H9 (cell line): ENCODE data around the gene PTPRN2. TPM values are rescaled to one million over a fixed set of nuclear protein-coding genes. Genes with fewer than 3 reads are reported as not detected.

Source experiments
- DNase-seq: peaks from one replicate; pipeline ENCODE4 v3.0.0-alpha.2; 2017
- H2AFZ ChIP-seq: one replicate; pipeline ENCODE4 v1.6.1; 2013; ENCODE audit warnings: mild to moderate bottlenecking, low read length, control low read depth, moderate library complexity
- H2AK5ac ChIP-seq: 2 replicates; pipeline ENCODE4 v1.6.1; 2013; ENCODE audit warnings: low read length, control low read depth, mixed read lengths; ENCODE audit not compliant: insufficient read length
- H2BK120ac ChIP-seq: one replicate; pipeline ENCODE4 v1.6.1; 2013; ENCODE audit warnings: low read depth, mild to moderate bottlenecking, low read length, control low read depth, inconsistent platforms; ENCODE audit not compliant: poor library complexity, severe bottlenecking
- H2BK12ac ChIP-seq: 2 replicates; pipeline ENCODE4 v1.6.1; 2013; ENCODE audit warnings: low read length, control low read depth, mixed read lengths, low read depth; ENCODE audit not compliant: insufficient read length
- H2BK15ac ChIP-seq: 2 replicates; pipeline ENCODE4 v1.6.1; 2013; ENCODE audit warnings: low read depth, low read length, control low read depth
- H2BK20ac ChIP-seq: one replicate; pipeline ENCODE4 v1.6.1; 2013; ENCODE audit warnings: low read depth, mild to moderate bottlenecking, low read length, control low read depth, inconsistent platforms; ENCODE audit not compliant: poor library complexity, severe bottlenecking
- H2BK5ac ChIP-seq: 2 replicates; pipeline ENCODE4 v1.6.1; 2013; ENCODE audit warnings: low read length, control low read depth, mixed read lengths; ENCODE audit not compliant: insufficient read length
- H3K14ac ChIP-seq: 2 replicates; pipeline ENCODE4 v1.6.1; 2013; ENCODE audit warnings: low read length, control low read depth; ENCODE audit not compliant: insufficient read depth
- H3K18ac ChIP-seq: 2 replicates; pipeline ENCODE4 v1.6.1; 2013; ENCODE audit warnings: low read depth, mild to moderate bottlenecking, mixed read lengths, low read length, control low read depth; ENCODE audit not compliant: insufficient read length
- H3K23ac ChIP-seq: 2 replicates; pipeline ENCODE4 v1.6.1; 2013; ENCODE audit warnings: low read length, control low read depth, mixed read lengths, low read depth; ENCODE audit not compliant: insufficient read length
- H3K23me2 ChIP-seq: 2 replicates; pipeline ENCODE4 v1.6.1; 2013; ENCODE audit warnings: low read depth, mild to moderate bottlenecking, mixed read lengths, low read length, control low read depth; ENCODE audit not compliant: insufficient read length, poor library complexity, severe bottlenecking
- H3K27ac ChIP-seq: 2 replicates; pipeline ENCODE4 v1.5.1; 2013; ENCODE audit warnings: low read length, control low read depth, mixed read lengths, low read depth; ENCODE audit not compliant: insufficient read length
- H3K27me3 ChIP-seq: 2 replicates; pipeline ENCODE4 v1.6.1; 2013; ENCODE audit warnings: low read length, control low read depth, inconsistent platforms; ENCODE audit not compliant: insufficient read depth
- H3K4ac ChIP-seq: 2 replicates; pipeline ENCODE4 v1.6.1; 2013; ENCODE audit warnings: low read depth, mild to moderate bottlenecking, control low read depth, inconsistent platforms, low read length, moderate library complexity
- H3K4me1 ChIP-seq: 2 replicates; pipeline ENCODE4 v1.6.1; 2013; ENCODE audit warnings: low read length, control low read depth, inconsistent platforms; ENCODE audit not compliant: insufficient read depth
- H3K4me2 ChIP-seq: 2 replicates; pipeline ENCODE4 v1.6.1; 2013; ENCODE audit warnings: low read length, control low read depth, mixed read lengths; ENCODE audit not compliant: insufficient read length, insufficient read depth
- H3K56ac ChIP-seq: 2 replicates; pipeline ENCODE4 v1.6.1; 2013; ENCODE audit warnings: low read depth, mild to moderate bottlenecking, mixed read lengths, low read length, control low read depth; ENCODE audit not compliant: insufficient read length
- H3K79me1 ChIP-seq: 2 replicates; pipeline ENCODE4 v1.6.1; 2013; ENCODE audit warnings: low read depth, mild to moderate bottlenecking, moderate library complexity, low read length, control low read depth, inconsistent platforms; ENCODE audit not compliant: insufficient read depth, poor library complexity, severe bottlenecking
- H3K79me2 ChIP-seq: 2 replicates; pipeline ENCODE4 v1.6.1; 2013; ENCODE audit warnings: low read length, control low read depth, inconsistent platforms; ENCODE audit not compliant: insufficient read depth
- H3K9ac ChIP-seq: 2 replicates; pipeline ENCODE4 v1.6.1; 2013; ENCODE audit warnings: low read length, control low read depth, mixed read lengths; ENCODE audit not compliant: insufficient read length; ENCODE audit errors: extremely low read depth
- H3K9me3 ChIP-seq: one replicate; pipeline ENCODE4 v1.6.1; 2013; ENCODE audit warnings: low read depth, low read length, inconsistent platforms; ENCODE audit not compliant: control insufficient read depth
- H3T11ph ChIP-seq: one replicate; pipeline ENCODE4 v1.6.1; 2013; ENCODE audit warnings: mild to moderate bottlenecking, low read length, control low read depth, inconsistent platforms
- H4K20me1 ChIP-seq: one replicate; pipeline ENCODE4 v1.6.1; 2013; ENCODE audit not compliant: control insufficient read depth, insufficient read length, insufficient read depth
- H4K5ac ChIP-seq: 2 replicates; pipeline ENCODE4 v1.6.1; 2013; ENCODE audit warnings: low read depth, mild to moderate bottlenecking, mixed read lengths, low read length, control low read depth; ENCODE audit not compliant: insufficient read length
- H4K8ac ChIP-seq: replicated peaks from 2 replicates; pipeline ENCODE4 v1.6.1; 2013; ENCODE audit warnings: low read length, control low read depth, mixed read lengths, low read depth; ENCODE audit not compliant: insufficient read length
- H4K91ac ChIP-seq: 2 replicates; pipeline ENCODE4 v1.6.1; 2013; ENCODE audit warnings: low read depth, mild to moderate bottlenecking, moderate library complexity, mixed read lengths, low read length, control low read depth; ENCODE audit not compliant: insufficient read length
- H3K27ac Mint-ChIP-seq, 3 experiments: 2 replicates in 2 of 3; 3 replicates in 1 of 3; pipeline ENCODE4 v1.8.0; 2020 to 2021; ENCODE audit warnings: mixed read lengths in 3 of 3, mild to moderate bottlenecking in 1 of 3, moderate library complexity in 1 of 3
- H3K27me3 Mint-ChIP-seq: 2 replicates; pipeline ENCODE4 v1.8.0; 2021; ENCODE audit warnings: low read depth, mild to moderate bottlenecking, moderate library complexity, mixed read lengths
- H3K36me3 Mint-ChIP-seq, 3 experiments: 2 replicates in 2 of 3; 3 replicates in 1 of 3; pipeline ENCODE4 v1.8.0; 2020 to 2021; ENCODE audit warnings: low read depth in 3 of 3, mixed read lengths in 3 of 3; ENCODE audit not compliant: insufficient read depth in 1 of 3
- H3K4me1 Mint-ChIP-seq, 2 experiments: 2 replicates each; pipeline ENCODE4 v1.8.0; 2020; ENCODE audit warnings: mixed read lengths in 2 of 2
- H3K4me3 Mint-ChIP-seq, 2 experiments: 2 replicates in 1 of 2; 3 replicates in 1 of 2; pipeline ENCODE4 v1.8.0; 2020 to 2021; ENCODE audit warnings: mild to moderate bottlenecking in 2 of 2, mixed read lengths in 2 of 2, moderate library complexity in 1 of 2
- H3K9me3 Mint-ChIP-seq, 2 experiments: 2 replicates in 1 of 2; 3 replicates in 1 of 2; pipeline ENCODE4 v1.8.0; 2020; ENCODE audit warnings: mild to moderate bottlenecking in 2 of 2, mixed read lengths in 2 of 2, moderate library complexity in 1 of 2
- WGBS: extraction: QIAGEN DNeasy Blood & Tissue Kit; methylation state at CpG from one replicate; pipeline ENCODE4 v1.1.7; 2013; ENCODE audit warnings: missing lambda C conversion rate, low lambda C conversion rate, mixed read lengths; ENCODE audit not compliant: insufficient read length; ENCODE audit errors: extremely low coverage; 5-methylcytosine and 5-hydroxymethylcytosine counted together
- total RNA-seq: library from RNA; stranded (reverse); gene quantifications from 2 replicates; pipeline ENCODE4 v1.2.1, GENCODE V29; 2021
- TF ChIP-seq, protein P1 (sequence below): fragments of 200-600 bp; sonication (generic); conservative IDR thresholded peaks from 3 replicates; pipeline ENCODE4 v1.8.0; 2021; ENCODE audit warnings: antibody characterized with exemption, mild to moderate bottlenecking

Gene PTPRN2
- total RNA-seq, 1 experiment from 2014 or later = 5.2 TPM

DNA sequence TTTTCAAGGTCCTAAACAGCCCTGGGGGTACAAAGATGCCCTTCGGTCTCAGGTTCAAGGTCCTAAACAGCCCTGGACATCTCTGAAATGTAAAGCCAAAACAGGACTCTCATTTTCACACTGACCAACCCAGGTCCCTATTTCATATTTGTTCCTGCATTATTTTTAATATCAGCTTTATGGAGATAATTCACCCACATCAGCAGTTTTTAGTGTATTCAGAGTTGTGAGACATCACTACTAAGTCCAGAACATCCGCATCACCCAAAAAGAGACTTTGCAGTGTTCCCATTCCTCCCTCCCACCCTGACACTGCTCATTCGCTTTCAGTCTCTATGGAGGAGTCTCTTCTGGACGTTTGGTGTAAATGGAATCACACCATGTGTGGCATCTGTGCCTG, 420.2 kb downstream of the PTPRN2 start:
- H3K18ac ChIP-seq = no peak overlapping the region
- no peak overlapping the region for H3K27ac ChIP-seq
- Mint-ChIP-seq H3K27ac (no peak overlapping the region), H3K4me3 (no peak overlapping the region), H3K27me3 (peaks cover 8% of the 10 kb centered on the region), H3K36me3 (peaks cover 11 to 28% (median 21%) of the 10 kb centered on the region in 3 experiments), H3K9me3 (peaks cover 17 to 23% of the 10 kb centered on the region in 2 experiments), H3K4me1 (peaks cover 0 to 2% of the 10 kb centered on the region in 2 experiments; a peak in 1 of 4 replicates)
- TF ChIP-seq, protein P1, sequence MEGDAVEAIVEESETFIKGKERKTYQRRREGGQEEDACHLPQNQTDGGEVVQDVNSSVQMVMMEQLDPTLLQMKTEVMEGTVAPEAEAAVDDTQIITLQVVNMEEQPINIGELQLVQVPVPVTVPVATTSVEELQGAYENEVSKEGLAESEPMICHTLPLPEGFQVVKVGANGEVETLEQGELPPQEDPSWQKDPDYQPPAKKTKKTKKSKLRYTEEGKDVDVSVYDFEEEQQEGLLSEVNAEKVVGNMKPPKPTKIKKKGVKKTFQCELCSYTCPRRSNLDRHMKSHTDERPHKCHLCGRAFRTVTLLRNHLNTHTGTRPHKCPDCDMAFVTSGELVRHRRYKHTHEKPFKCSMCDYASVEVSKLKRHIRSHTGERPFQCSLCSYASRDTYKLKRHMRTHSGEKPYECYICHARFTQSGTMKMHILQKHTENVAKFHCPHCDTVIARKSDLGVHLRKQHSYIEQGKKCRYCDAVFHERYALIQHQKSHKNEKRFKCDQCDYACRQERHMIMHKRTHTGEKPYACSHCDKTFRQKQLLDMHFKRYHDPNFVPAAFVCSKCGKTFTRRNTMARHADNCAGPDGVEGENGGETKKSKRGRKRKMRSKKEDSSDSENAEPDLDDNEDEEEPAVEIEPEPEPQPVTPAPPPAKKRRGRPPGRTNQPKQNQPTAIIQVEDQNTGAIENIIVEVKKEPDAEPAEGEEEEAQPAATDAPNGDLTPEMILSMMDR = no peak
- WGBS = no CpG with 5 or more reads among the region's 4 CpGs
- no peaks in the 10 kb centered on the region for H3K23me2 ChIP-seq
- H4K20me1 ChIP-seq = no peaks in the 10 kb centered on the region
- H2BK5ac ChIP-seq = no peak overlapping the region
- H3K23ac ChIP-seq = no peak overlapping the region
- no peak overlapping the region for H2BK15ac ChIP-seq
- DNase-seq = no peak
- no peak overlapping the region for H4K8ac ChIP-seq
- no peak overlapping the region for H2BK120ac ChIP-seq
- H3K27me3 ChIP-seq = no peaks in the 10 kb centered on the region
- no peak overlapping the region for H3K56ac ChIP-seq
- no peak overlapping the region for H3T11ph ChIP-seq
- no peak overlapping the region for H3K4me2 ChIP-seq
- no peak overlapping the region for H4K91ac ChIP-seq
- no peak overlapping the region for H2AK5ac ChIP-seq
- no peak overlapping the region for H2AFZ ChIP-seq
- no peaks in the 10 kb centered on the region; the same call in 1 of the 2 replicates for H3K79me2 ChIP-seq
- H3K79me1 ChIP-seq = no peaks in the 10 kb centered on the region
- H2BK12ac ChIP-seq = no peak overlapping the region
- no peak overlapping the region for H3K14ac ChIP-seq
- no peak overlapping the region for H3K9ac ChIP-seq
- no peaks in the 10 kb centered on the region for H3K4me1 ChIP-seq
- no peak overlapping the region for H3K4ac ChIP-seq
- H3K9me3 ChIP-seq = peaks cover 6% of the 10 kb centered on the region
- H2BK20ac ChIP-seq = no peak overlapping the region
- no peak overlapping the region for H4K5ac ChIP-seq
